Neural progenitor cell (in vitro differentiated cells): Measurements from ENCODE around the gene USH1G.

Experiments
- EZH2phosphoT487 ChIP-seq: fragments of 200-600 bp; sonication (generic); IDR thresholded peaks from 2 replicates; pipeline ENCODE4 v1.6.1; 2017; ENCODE audit warnings: antibody characterized with exemption
- TF ChIP-seq, protein P1 (sequence below): fragments of 200-600 bp; sonication (generic); IDR thresholded peaks from 2 replicates; pipeline ENCODE4 v1.5.1; 2017; ENCODE audit warnings: antibody characterized with exemption, mild to moderate bottlenecking

DNA sequence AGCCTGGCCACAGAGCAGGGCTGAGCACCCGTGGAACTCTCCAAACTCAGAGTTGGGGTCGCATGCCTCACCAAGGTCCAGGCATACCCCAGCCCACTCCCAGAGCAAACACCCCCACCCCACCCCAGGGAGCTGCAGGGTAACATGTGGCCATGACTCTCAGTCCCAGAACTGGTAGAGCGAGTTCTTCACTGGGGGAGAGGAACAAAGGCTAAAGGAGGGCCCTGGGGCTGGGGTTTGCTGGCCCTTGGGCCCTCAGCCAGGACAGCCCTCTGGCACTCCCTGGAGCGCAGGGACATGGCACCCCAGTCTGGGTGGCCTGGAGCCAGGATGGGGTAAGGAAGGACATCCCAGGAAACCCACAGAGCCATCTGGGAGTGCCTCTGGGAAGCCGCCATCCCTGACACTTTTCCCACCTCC is 45.3 kb upstream of the USH1G start:
- TF ChIP-seq, protein P1, sequence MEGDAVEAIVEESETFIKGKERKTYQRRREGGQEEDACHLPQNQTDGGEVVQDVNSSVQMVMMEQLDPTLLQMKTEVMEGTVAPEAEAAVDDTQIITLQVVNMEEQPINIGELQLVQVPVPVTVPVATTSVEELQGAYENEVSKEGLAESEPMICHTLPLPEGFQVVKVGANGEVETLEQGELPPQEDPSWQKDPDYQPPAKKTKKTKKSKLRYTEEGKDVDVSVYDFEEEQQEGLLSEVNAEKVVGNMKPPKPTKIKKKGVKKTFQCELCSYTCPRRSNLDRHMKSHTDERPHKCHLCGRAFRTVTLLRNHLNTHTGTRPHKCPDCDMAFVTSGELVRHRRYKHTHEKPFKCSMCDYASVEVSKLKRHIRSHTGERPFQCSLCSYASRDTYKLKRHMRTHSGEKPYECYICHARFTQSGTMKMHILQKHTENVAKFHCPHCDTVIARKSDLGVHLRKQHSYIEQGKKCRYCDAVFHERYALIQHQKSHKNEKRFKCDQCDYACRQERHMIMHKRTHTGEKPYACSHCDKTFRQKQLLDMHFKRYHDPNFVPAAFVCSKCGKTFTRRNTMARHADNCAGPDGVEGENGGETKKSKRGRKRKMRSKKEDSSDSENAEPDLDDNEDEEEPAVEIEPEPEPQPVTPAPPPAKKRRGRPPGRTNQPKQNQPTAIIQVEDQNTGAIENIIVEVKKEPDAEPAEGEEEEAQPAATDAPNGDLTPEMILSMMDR, result no peak
- no peak for TF ChIP-seq EZH2phosphoT487
